Measurements from ENCODE around the gene INTS12. TPM values are rescaled to one million over a fixed set of nuclear protein-coding genes. Genes with fewer than 3 reads are reported as not detected.

INTS12 gene
- polyA plus RNA-seq, 4 donors: 27.2 to 36.0 (median 30.6) TPM

Other genes starting within 250 kb of the INTS12 start
- 100 to 1,000 TPM in 2 of 4 donors, 10 to 100 TPM in 2; 93.4 to 120 (median 104) TPM for gene PPA2, start 234.6 kb downstream of the INTS12 start, polyA plus RNA-seq (ENCODE audit: insufficient read length in 4 of 4)
- 1 to 10 TPM; 4.0 to 6.8 (median 4.2) TPM for gene ARHGEF38, start 156.1 kb downstream of the INTS12 start, polyA plus RNA-seq (ENCODE audit: insufficient read length in 4 of 4)
- 10 to 100 TPM; 15.3 to 19.9 (median 17.9) TPM for gene GSTCD, start 95 bp upstream of the INTS12 start, polyA plus RNA-seq (ENCODE audit: insufficient read length in 4 of 4)
- 100 to 1,000 TPM; 164 to 207 (median 187) TPM for gene NPNT, start 186.8 kb upstream of the INTS12 start, polyA plus RNA-seq (ENCODE audit: insufficient read length in 4 of 4)

Data from left renal cortex interstitium (tissue), 4 donors.